Measurements from ENCODE around the gene SLC12A4.
A peak's percentile ranks its signal among the peaks of the same experiment; 100 is the strongest.
"Not testable (repeated sequence)": the region's sequence is repeated elsewhere in the genome, so short reads cannot be mapped to it uniquely, and the experiment has no call there.

SLC12A4 gene

DNA sequence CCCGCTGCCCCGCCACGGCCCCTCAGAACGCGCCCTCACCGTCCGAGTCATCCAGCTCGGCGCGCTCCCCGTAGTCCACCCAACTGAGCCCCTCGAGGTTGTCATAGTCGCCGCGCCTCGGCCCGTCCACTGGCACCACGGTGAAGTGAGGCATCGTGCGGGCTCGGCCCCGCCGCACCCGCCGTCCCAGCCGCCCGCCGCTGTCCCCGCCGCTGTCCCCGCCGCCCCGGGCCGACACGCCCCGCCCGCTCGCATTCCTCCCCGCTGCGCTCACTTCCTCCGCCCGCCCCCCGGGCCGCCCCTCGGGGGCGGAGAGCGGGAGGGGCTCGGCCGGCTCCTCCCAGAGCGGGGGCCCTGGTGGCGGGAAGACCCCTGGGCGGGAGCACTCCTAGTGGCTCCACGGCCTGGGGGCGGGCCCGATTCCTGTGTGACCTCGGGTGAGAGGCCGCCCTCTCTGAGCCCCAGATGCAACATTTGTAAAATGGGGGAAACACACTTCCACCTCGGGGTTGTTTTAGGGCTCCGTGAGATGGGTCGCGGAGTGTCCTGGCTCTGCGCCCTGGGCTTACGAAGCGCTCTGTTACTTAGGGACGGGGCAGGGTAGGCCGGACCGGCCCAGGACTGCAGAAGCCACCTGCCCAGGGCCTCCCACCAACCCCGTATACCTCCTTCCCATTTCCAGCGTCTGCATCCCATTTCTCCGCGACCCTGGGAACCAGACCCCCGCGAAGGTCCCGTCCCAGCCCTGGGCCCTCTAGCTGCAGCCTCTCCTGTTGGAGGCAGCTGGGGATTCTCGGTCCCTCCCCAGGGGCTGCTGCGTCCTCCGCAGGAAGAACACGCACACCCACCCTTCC, at the start of gene SLC12A4:
Gene SLC12A4, minus strand, starts transcription at position 238 of the 854 bp plus-strand sequence. Its CDS starts 84 bp downstream, at position 154.
- H2AFZ ChIP-seq (ENCODE audit: low read depth, low read length): peak within 1 kb of the TSS; percentile 53
- H3K36me3 ChIP-seq (ENCODE audit: insufficient read depth, low read length): no peaks in the 10 kb centered on the region
- H3K4me3 ChIP-seq (ENCODE audit: low read length): peak within 1 kb of the TSS; percentile 56
- no peaks in the 10 kb centered on the region for H3K9me3 ChIP-seq (ENCODE audit: low read length)
- no peaks in the 10 kb centered on the region for H3K27me3 ChIP-seq (ENCODE audit: insufficient read depth, low read length)
- H3K4me1 ChIP-seq (ENCODE audit: insufficient read depth, low read length): peaks cover 23% of the 10 kb centered on the region

DNA sequence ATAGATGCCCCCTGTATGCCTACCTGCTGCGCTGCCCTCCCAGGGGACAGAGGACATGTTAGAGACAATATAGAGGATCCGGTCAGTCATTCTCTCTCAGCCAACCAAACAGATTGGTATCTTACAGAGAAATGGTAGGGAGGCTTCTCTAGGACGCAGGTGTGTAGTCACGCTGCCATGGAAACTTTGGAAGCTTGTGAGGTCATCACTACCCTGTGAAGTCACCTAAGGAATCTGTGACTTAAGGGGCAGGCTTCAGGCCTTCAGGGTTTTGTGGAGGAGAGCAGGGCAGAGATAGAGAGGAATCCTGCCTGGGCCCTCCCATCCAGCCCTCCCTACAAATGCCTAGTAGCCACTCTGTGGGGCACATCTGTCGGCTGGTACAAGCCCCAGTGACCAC, 47.2 kb upstream of the SLC12A4 start, which contains the start of gene DPEP2NB:
Gene DPEP2NB, minus strand, starts transcription at position 231 of the 400 bp plus-strand sequence. Its CDS starts 141 bp downstream, at position 90.
- Histone ChIP-seq H3K4me1 (ENCODE audit: insufficient read depth, low read length) (no peaks in the 10 kb centered on the region), H3K27me3 (ENCODE audit: insufficient read depth, low read length) (no peaks in the 10 kb centered on the region), H3K9me3 (ENCODE audit: low read length) (no peaks in the 10 kb centered on the region), H3K36me3 (ENCODE audit: insufficient read depth, low read length) (no peaks in the 10 kb centered on the region), H3K4me3 (ENCODE audit: low read length) (no peak within 1 kb of the TSS), H2AFZ (ENCODE audit: low read depth, low read length) (no peak within 1 kb of the TSS)

DNA sequence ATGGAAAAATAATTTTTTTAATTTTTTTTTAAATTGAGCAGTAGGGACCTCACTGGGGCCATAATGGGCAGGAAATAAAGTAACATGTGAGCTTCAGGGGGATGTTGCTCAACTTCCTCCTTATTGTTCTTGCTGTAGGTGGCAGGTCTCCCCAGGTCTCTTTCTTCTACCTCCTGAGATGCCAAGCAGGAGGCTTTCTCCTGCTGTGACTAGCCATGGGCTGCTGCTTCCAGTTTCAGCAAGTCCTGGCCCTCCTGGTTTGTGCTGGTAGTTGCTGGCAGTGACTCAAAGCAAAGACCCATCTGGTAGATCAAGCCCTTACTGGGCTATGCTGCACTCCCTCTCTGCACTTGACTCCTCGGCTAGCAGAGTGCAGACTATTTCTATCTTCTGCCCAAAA, 45.0 kb upstream of the SLC12A4 start:
- Histone ChIP-seq H3K4me3 (ENCODE audit: low read length) (no peak overlapping the region), H3K27me3 (ENCODE audit: insufficient read depth, low read length) (no peaks in the 10 kb centered on the region), H2AFZ (ENCODE audit: low read depth, low read length) (no peak overlapping the region), H3K4me1 (ENCODE audit: insufficient read depth, low read length) (no peaks in the 10 kb centered on the region), H3K36me3 (ENCODE audit: insufficient read depth, low read length) (no peaks in the 10 kb centered on the region), H3K9me3 (ENCODE audit: low read length) (no peaks in the 10 kb centered on the region)

DNA sequence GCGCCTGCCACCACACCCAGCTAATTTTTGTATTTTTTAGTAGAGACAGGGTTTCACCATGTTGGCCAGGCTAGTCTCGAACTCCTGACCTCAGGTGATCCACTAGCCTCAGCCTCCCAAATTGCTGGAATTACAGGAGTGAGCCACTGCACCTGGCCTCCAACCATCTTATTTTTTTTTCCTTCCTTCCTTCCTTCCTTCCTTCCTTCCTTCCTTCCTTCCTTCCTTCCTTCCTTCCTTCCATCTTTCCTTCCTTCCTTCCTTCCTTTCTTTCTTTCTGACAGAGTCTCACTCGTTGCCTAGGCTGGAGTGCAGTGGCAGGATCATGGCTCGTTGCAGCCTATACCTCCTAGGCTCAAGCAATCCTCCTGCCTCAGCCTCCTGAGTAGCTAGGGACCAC, 41.4 kb upstream of the SLC12A4 start:
- not testable (repeated sequence) for H3K36me3 ChIP-seq (ENCODE audit: insufficient read depth, low read length); H3K9me3 ChIP-seq (ENCODE audit: low read length)

DNA sequence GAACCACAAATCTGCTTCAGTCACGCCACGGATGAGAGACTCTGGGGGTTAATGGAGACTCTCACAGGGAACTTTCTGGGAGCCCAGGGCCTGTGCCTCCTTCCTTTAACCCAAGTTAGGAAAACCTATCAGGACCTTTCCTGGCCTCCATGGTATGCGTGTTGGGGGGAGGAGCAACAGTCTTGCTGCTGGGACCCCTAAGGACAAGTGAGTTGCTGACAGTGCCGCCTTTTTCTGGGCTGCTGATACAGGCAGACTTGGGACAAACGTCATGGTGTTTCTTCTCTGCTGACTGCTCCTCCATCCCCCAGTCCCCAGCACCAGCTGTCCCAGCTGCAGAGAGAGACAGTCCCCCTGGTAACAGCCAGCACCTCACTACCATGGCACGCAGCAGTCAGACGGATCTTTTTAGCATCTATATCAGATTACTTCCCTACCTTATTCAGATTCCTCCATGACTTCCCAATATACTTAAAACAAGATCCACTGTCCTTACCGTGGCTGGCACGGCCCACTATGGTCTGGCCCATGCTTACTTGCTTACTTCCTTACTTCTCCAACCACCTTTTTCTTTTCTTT, 40.8 kb upstream of the SLC12A4 start:
- no peaks in the 10 kb centered on the region for H3K9me3 ChIP-seq (ENCODE audit: low read length)
- peaks cover 2% of the 10 kb centered on the region for H3K27me3 ChIP-seq (ENCODE audit: insufficient read depth, low read length)
- H2AFZ ChIP-seq (ENCODE audit: low read depth, low read length): no peak overlapping the region
- no peaks in the 10 kb centered on the region for H3K4me1 ChIP-seq (ENCODE audit: insufficient read depth, low read length)
- no peak overlapping the region for H3K4me3 ChIP-seq (ENCODE audit: low read length)
- H3K36me3 ChIP-seq (ENCODE audit: insufficient read depth, low read length): no peaks in the 10 kb centered on the region

More for the DNA sequence above, 41.4 kb upstream of the SLC12A4 start:
- not testable (repeated sequence) for H3K4me1 ChIP-seq (ENCODE audit: insufficient read depth, low read length); H3K27me3 ChIP-seq (ENCODE audit: insufficient read depth, low read length); H2AFZ ChIP-seq (ENCODE audit: low read depth, low read length); H3K4me3 ChIP-seq (ENCODE audit: low read length)

DNA sequence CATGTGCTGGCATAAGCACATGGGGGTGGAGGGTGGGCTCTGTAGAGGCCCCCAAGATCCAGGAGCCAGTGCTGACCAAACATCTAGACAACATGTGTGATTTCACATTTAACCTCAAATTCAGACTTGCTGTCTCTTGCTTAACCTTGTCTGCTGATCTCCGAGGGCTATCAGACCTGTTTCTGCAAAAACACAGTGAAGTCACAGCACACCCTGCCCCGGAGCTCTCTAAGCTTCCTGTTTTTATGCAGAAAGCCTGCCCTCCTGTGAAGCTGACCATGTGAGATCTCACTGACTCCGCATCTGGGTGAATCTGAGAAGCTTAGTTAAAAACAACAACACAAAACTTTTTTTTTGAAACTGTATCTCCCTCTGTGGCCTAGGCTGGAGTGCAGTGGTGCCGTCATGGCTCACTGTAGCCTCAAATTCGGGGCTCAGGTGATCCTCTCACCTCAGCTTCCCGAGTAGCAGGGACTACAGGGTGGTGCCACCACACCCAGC, 37.4 kb upstream of the SLC12A4 start:
- Histone ChIP-seq H3K27me3 (ENCODE audit: insufficient read depth, low read length) (peaks cover 2% of the 10 kb centered on the region), H3K36me3 (ENCODE audit: insufficient read depth, low read length) (no peaks in the 10 kb centered on the region), H3K4me1 (ENCODE audit: insufficient read depth, low read length) (no peaks in the 10 kb centered on the region)

DNA sequence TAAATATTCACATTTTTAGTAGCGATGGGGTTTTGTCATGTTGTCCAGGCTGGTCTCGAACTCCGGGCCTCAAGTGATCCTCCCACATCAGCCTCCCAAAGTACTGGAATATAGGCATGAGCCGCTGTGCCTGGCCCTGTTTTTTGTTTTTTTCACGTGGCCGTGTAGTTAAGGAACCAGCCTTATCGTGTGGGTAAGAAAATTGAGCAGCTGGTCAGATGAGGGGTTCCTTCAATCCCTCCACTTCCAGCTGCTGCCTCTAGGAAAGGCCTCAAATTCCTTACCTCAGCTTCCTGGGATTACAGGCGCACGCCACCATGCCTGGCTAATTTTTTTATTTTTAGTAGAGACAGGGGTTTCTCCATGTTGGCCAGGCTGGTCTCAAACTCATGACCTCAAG, 36.8 kb upstream of the SLC12A4 start:
- H3K27me3 ChIP-seq (ENCODE audit: insufficient read depth, low read length): peaks cover 2% of the 10 kb centered on the region
- no peak overlapping the region for H3K4me3 ChIP-seq (ENCODE audit: low read length)
- no peak overlapping the region for H2AFZ ChIP-seq (ENCODE audit: low read depth, low read length)
- no peaks in the 10 kb centered on the region for H3K36me3 ChIP-seq (ENCODE audit: insufficient read depth, low read length)
- no peaks in the 10 kb centered on the region for H3K4me1 ChIP-seq (ENCODE audit: insufficient read depth, low read length)
- H3K9me3 ChIP-seq (ENCODE audit: low read length): no peaks in the 10 kb centered on the region

More for the DNA sequence above, 37.4 kb upstream of the SLC12A4 start:
- no peak overlapping the region for H3K4me3 ChIP-seq (ENCODE audit: low read length)
- H3K9me3 ChIP-seq (ENCODE audit: low read length): no peaks in the 10 kb centered on the region
- no peak overlapping the region for H2AFZ ChIP-seq (ENCODE audit: low read depth, low read length)

DNA sequence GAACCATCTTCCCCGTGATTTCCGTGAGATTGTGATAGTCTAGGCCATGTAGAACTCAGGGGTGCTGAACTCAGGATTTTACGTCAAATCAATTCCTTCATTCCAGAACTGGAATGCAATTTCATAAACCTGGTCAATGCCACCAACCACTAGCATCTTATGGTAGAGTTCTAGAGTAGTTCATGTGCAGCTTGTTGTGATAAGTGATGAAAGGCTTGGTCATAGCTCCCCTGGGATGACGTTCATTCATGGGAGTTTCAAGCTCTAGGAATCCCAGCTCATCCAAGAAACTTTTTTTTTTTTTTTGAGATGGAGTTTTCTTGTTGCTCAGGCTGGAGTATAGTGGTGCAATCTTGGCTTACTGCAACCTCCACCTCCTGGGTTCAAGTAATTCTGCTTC, 34.6 kb upstream of the SLC12A4 start:
- H2AFZ ChIP-seq (ENCODE audit: low read depth, low read length): no peak overlapping the region
- H3K4me3 ChIP-seq (ENCODE audit: low read length): no peak overlapping the region
- no peaks in the 10 kb centered on the region for H3K4me1 ChIP-seq (ENCODE audit: insufficient read depth, low read length)
- peaks cover 2% of the 10 kb centered on the region for H3K27me3 ChIP-seq (ENCODE audit: insufficient read depth, low read length)
- H3K36me3 ChIP-seq (ENCODE audit: insufficient read depth, low read length): no peaks in the 10 kb centered on the region
- no peaks in the 10 kb centered on the region for H3K9me3 ChIP-seq (ENCODE audit: low read length)

DNA sequence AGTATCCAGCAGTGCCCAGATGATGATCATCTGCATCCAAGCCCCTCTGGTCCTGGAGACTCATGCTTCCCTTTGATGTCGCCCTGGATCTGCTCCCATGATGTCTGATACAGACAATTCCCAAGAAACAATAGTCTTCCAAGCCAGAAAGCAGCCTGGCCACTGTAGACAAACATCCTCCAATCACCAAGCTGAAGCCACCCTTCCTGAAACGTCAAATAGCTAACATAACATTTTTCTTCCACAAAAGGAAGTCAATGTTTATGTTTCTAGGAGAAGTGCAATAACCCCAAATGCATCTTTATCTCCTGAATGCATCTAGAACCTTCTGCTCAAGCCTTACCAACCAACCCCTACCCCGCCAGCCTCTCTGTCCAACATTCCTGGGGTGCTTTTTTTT, 32.0 kb upstream of the SLC12A4 start:
- Histone ChIP-seq H3K4me1 (ENCODE audit: insufficient read depth, low read length) (no peaks in the 10 kb centered on the region), H3K9me3 (ENCODE audit: low read length) (no peaks in the 10 kb centered on the region), H3K4me3 (ENCODE audit: low read length) (no peak overlapping the region), H3K36me3 (ENCODE audit: insufficient read depth, low read length) (no peaks in the 10 kb centered on the region), H2AFZ (ENCODE audit: low read depth, low read length) (no peak overlapping the region), H3K27me3 (ENCODE audit: insufficient read depth, low read length) (no peaks in the 10 kb centered on the region)

DNA sequence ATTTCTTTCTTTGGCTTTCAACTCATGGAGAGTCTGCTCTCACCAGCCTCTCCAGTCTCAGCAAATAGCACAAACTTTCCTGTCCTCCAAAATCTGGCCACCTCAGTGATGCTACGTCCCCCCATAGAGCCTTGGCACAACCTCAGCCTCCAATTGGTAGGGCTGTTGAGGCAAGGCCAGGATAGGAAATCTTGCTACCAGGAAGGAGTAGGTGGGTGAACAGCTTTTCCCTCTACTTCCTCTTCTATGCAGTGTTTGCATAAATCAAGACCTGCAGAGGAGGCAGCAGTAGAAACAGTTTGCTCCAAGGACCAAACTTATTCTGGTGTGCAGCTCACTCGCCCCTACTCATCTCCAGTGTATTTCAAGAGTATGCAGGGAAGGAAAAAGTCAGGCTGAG, 31.5 kb upstream of the SLC12A4 start:
- Histone ChIP-seq H3K4me1 (ENCODE audit: insufficient read depth, low read length) (no peaks in the 10 kb centered on the region), H3K27me3 (ENCODE audit: insufficient read depth, low read length) (no peaks in the 10 kb centered on the region), H3K4me3 (ENCODE audit: low read length) (no peak overlapping the region), H3K9me3 (ENCODE audit: low read length) (no peaks in the 10 kb centered on the region), H3K36me3 (ENCODE audit: insufficient read depth, low read length) (no peaks in the 10 kb centered on the region), H2AFZ (ENCODE audit: low read depth, low read length) (no peak overlapping the region)

DNA sequence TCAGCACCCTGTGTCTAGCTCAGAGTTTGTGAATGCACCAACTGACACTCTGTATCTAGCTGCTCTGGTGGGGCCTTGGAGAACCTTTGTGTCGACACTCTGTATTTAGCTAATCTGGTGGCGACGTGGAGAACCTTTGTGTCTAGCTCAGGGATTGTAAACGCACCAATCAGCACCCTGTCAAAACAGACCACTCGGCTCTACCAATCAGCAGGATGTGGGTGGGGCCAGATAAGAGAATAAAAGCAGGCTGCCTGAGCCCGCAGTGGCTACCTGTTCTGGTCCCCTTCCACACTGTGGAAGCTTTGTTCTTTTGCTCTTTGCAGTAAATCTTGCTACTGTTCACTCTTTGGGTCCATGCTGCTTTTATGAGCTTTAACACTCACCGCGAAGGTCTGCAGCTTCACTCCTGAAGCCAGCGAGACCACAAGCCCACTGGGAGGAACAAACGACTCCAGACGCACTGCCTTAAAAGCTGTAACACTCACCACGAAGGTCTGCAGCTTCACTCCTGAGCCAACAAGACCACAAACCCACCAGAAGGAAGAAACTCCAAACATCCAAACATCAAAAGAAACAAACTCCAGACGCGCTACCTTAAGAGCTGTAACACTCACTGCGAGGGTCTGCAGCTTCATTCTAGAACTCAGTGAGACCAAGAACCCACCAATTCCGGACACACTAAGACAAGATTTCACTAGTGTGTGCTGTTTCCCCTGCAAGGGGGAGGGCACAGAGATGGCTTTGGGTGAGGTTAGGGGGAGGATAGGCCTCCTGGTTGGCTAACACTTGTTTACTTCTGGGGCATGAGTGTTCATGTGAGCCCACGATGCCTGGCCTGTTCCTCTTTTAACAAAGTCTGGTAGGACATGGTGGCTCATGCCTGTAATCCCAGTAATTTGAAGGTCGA, 30.6 kb upstream of the SLC12A4 start, which contains the start of gene DPEP2:
Gene DPEP2, minus strand, starts transcription at position 706 of the 910 bp plus-strand sequence. CDS start 6,272 bp downstream, outside the sequence.
- not testable (repeated sequence) for H3K4me1 ChIP-seq (ENCODE audit: insufficient read depth, low read length); H3K27me3 ChIP-seq (ENCODE audit: insufficient read depth, low read length); H2AFZ ChIP-seq (ENCODE audit: low read depth, low read length); H3K9me3 ChIP-seq (ENCODE audit: low read length); H3K4me3 ChIP-seq (ENCODE audit: low read length); H3K36me3 ChIP-seq (ENCODE audit: insufficient read depth, low read length)

DNA sequence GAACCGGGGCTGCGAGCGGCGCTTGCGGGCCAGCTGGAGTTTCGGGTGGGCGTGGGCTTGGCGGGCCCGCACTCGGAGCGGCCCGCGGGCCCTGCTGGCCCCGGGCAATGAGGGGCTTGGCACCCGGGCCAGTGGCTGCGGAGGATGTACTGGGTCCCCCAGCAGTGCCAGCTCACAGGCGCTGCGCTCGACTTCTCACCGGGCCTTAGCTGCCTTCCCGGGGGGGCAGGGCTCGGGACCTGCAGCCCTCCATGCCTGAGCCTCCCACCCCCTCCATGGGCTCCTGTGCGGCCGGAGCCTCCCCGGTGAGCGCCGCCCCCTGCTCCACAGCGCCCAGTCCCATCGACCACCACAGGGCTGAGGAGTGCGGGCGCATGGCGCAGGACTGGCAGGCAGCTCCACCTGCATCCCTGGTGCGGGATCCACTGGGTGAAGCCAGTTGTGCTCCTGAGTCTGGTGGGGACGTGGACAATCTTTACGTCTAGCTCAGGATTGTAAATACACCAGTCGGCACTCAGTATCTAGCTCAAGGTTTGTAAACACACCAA, 29.9 kb upstream of the SLC12A4 start:
- H3K4me3 ChIP-seq (ENCODE audit: low read length); H3K9me3 ChIP-seq (ENCODE audit: low read length); H3K27me3 ChIP-seq (ENCODE audit: insufficient read depth, low read length); H2AFZ ChIP-seq (ENCODE audit: low read depth, low read length); H3K4me1 ChIP-seq (ENCODE audit: insufficient read depth, low read length); H3K36me3 ChIP-seq (ENCODE audit: insufficient read depth, low read length): not testable (repeated sequence)
